HG02852 (cell line): ENCODE measurements around the gene CNTN4.

Experiments
- ATAC-seq: cut with Tn5 transposase; IDR thresholded peaks from one replicate; pipeline ENCODE4 v1.9.1; 2021; ENCODE audit warnings: mild to moderate bottlenecking, moderate library complexity; ENCODE audit not compliant: unreplicated experiment

CNTN4 gene

GRCh38 chr3:2148561-2149340 lies 50.1 kb downstream of the CNTN4 start:
- no peak for ATAC-seq

- no peak for ATAC-seq
These were observed 54.4 kb downstream of the CNTN4 start for GRCh38 chr3:2153053-2153452.

DNA sequence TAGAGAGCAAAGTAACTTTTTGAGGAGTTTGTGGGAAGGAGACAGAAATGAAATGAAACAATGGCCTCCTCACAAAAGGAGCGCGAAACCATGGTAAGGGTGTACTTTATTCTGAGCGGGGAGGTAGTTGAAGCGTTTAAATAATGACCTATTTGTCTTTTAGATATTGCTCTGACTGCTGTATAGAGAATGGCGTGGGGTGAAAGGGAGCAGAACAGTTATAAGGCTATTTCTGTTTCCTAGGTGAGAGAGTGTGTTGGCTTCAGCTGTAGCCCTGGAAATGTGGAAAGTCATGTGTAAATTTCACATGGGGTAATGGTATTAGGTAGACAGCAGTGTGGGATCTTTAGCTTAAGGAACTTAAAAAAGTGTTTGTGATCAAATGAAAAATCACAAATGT lies 54.9 kb downstream of the CNTN4 start:
- ATAC-seq: no peak

GRCh38 chr3:2154621-2155020 lies 56.0 kb downstream of the CNTN4 start:
- ATAC-seq: no peak

DNA sequence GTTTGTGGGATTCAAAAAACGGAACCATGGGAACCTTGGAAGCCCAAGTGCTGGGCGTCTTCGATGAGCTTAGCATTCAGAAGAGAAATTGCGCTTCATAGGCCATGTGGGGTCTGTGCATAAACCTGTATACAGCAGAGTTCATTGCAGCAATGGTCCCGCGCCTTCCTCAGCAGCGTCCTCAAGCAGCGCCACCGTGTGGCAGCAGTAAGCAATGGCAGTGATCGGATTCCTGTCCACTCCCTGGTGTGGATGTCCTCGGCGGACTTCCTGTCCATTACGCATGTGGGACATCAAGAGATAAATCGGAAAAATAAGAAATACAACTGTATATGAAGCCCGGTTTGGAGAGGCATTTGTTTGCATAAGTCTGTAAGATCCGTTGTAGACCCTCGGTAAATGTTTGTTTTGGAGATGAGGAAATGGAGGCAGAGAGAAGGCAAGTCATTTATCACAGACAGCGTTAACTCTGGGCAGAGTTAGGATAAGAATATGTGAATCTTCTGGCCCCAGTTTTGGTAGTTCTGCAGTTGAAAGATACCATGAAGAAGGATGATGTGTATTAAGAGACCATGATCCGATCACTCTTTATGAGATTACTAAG lies 57.7 kb downstream of the CNTN4 start:
- no peak for ATAC-seq

GRCh38 chr3:2158828-2159227 lies 60.2 kb downstream of the CNTN4 start:
- peak; percentile 52 for ATAC-seq

DNA sequence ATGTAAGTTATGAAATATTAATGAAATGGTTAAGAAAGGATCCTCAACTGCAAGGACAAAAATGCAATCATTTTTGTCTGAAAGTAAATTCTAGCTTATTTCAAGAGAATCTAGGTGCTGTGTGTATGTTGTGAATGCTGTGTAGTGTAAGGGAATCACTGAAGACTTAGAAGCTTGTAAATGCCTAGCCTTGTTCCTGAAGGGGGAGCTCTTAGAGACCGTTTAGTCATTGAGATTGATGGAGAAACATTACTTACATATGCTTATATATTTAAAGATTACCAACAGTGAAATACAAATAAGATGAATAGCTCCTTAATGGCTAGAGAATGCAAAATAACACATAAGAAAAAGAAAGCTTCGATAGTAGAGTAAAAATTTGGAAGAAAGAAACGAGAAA lies 67.9 kb downstream of the CNTN4 start:
- ATAC-seq: no peak

- no peak for ATAC-seq
These were observed 74.0 kb downstream of the CNTN4 start for GRCh38 chr3:2172561-2173171.

GRCh38 chr3:2180634-2181033 lies 82.0 kb downstream of the CNTN4 start:
- ATAC-seq: no peak

GRCh38 chr3:2198776-2199279 lies 100.2 kb downstream of the CNTN4 start:
- ATAC-seq: no peak

- ATAC-seq: no peak
These were observed 105.4 kb downstream of the CNTN4 start for GRCh38 chr3:2204054-2204453.

DNA sequence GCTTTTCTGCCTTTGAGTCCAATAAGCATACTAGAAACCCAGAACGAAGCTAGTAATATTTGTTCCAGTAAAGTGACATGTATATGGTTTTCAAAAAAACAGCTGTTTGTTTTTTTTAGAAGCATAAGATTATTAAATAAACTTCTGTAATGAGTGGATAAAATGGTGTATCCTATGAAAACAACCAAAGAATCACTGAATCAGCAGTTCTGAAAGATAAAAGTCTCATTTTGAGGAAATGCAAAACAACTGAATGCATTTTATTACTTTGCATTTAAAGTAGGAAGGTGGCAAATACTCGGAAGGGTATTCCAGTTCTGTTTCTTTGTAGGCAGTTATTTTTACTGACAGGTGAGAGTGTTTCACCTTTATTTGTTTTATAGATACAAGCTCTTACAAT lies 107.0 kb downstream of the CNTN4 start:
- no peak for ATAC-seq

DNA sequence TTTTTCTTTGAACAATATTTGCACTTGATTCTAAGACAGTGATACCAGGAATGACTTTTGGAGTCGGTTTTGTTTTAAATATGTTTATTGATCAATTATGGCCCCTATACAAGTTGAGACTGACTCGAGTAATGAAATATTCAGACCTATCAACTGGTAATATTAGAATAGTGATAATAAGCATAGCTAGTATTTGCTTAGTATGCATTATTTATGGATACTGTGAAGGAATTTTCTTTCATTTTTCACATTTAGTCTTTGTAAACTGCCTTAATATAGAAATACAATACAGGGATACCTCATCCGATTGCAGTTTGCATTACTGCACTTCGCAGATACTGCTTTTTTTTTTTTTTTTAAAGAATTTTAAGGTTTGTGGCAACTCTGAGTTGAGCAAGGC lies 107.9 kb downstream of the CNTN4 start:
- ATAC-seq: no peak

DNA sequence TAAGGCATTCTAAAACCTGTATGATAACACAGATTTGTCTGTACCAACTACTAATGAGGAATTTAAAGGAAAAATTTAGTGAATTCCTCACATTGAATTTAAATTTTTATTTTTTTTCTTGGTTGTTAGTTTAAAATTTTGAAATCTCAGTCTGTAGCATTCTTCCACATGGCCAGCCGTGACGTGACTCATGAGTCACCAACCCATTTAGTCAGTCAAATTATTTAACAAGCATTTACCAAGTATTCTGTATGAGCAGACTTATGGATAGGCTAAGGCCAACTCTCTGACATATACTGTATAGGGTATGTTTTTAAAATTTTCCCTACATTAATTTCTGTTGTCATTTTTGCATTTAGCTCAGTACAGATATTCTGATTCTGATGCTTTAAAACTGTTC lies 112.9 kb downstream of the CNTN4 start:
- ATAC-seq: no peak

- ATAC-seq: no peak
These were observed 113.5 kb downstream of the CNTN4 start for GRCh38 chr3:2212206-2212605.

DNA sequence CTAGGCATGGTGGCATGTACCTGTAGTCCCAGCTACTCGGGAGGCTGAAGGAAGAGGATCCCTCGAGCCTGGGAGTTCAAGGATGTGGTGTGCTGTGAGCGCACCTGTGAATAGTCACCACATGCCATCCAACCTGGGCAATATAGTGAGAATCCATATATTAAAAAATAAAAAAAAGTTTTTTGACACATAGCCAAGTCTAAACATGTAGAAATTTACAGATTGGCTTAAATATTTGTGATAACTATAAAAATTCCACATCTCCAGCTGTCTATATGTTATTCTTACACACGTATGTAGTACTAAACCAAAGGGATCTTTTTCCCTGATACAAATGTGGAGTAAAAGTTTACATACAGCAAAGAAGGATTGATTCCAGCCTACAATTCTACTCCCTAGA lies 119.7 kb downstream of the CNTN4 start:
- ATAC-seq: no peak

DNA sequence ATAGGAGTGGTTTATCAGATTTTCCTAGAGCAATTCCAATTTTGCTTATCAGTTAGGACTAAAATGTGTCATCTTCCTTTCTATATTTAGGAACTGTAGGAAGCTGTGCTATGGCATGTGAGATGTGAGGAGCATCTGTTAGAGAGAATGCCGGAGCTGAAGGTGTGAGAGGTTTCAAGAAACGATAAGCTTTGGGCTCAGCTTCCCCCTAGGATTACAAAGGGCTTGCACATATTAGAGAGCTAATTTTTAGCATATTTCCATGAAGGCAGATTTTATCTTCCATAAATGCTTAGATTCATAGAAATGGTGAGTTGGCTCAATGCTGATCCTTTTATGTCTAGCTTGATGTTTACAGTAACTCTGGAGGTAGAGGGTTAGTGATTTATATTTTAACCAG lies 120.2 kb downstream of the CNTN4 start:
- no peak for ATAC-seq

GRCh38 chr3:2236203-2236602 lies 137.5 kb downstream of the CNTN4 start:
- ATAC-seq: no peak

DNA sequence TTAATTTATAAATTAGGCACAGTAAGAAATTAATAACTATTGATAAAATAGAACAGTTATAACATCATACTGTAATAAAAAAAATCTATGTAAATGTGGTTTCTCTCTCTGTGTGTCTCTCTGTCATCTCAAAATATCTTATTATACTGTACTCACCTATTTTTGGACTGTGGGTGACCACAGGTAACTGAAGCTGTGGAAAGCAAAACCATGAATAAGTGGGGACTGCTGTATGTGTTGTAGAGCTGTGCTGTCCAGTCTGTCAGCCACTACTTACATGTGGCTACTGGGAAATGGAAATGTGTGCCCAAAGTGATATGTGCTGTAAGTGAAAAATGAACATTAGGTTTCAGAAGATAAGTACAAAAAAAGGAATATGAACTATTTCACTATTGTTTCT lies 145.5 kb downstream of the CNTN4 start:
- ATAC-seq: no peak

DNA sequence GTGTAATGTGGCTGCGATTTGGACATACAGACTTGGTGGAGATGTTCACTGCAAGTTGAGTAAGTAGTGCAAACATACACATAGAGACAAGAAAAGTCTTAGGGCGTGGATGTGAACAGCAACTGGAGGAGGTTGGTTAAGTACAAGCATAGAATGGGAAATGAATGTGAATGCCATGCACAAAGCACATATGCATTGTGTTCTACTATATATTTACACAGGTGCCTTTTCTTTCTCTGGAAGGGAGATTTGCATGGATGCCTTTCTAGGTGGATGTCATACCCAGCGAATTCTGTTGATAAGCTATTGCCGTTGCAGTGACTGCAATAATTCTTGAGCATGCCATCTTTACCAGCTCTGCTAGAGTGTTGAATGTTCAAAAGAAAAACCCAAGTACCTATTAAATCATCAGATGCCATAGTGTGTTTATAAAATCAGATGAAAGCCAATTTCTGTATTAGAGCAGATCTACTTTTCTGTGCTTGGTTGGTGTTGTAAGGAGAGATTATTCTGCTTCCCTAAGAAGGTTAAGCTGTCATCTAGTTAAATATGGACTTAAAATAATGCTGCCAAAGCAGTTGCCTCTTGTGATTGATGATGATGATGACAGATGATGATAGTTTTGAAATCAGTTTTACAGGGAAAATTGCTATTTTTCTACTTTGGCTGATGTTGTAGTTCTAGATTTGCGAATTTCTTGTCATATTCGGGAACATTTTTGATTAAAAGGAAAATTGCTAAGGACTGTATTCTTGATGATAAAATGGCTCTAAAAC lies 148.4 kb downstream of the CNTN4 start:
- no peak for ATAC-seq

- no peak for ATAC-seq
These were observed 149.2 kb downstream of the CNTN4 start for GRCh38 chr3:2247831-2248230.
